DND-41 (cell line): ENCODE results near the gene CCDC171.

Experiments used
- ATAC-seq: fragments of 200-7000 bp; cut with Tn5 transposase; 3 replicates; pipeline ENCODE4 v1.9.1; 2021; ENCODE audit warnings: low read depth; ENCODE audit not compliant: insufficient read depth
- DNase-seq: peaks from one replicate; pipeline ENCODE4 v3.0.0-alpha.2; 2020
- H2AFZ ChIP-seq: 2 replicates; pipeline ENCODE4 v1.6.0; 2012; ENCODE audit warnings: low read depth, low read length
- H3K27ac ChIP-seq: 2 replicates; pipeline ENCODE4 v1.5.1; 2012; ENCODE audit warnings: low read length, inconsistent platforms
- H3K27me3 ChIP-seq: fragments of 200-600 bp; sonication (generic); 2 replicates; pipeline ENCODE4 v1.6.0; 2012; ENCODE audit warnings: low read length, mild to moderate bottlenecking, inconsistent platforms; ENCODE audit not compliant: insufficient read depth, poor library complexity
- H3K36me3 ChIP-seq: 2 replicates; pipeline ENCODE4 v1.5.1; 2012; ENCODE audit warnings: low read length, inconsistent platforms; ENCODE audit not compliant: insufficient read depth
- H3K4me1 ChIP-seq: 2 replicates; pipeline ENCODE4 v1.5.1; 2012; ENCODE audit warnings: mild to moderate bottlenecking, low read length; ENCODE audit not compliant: insufficient read depth
- H3K4me2 ChIP-seq: 2 replicates; pipeline ENCODE4 v1.6.0; 2012; ENCODE audit warnings: mild to moderate bottlenecking, moderate library complexity, low read length, inconsistent platforms; ENCODE audit not compliant: insufficient read depth
- H3K4me3 ChIP-seq, 2 experiments: fragments of 200-600 bp in 1 of 2; shearing (Covaris generic) in 1 of 2; 2 replicates each; pipeline ENCODE4 v1.5.1; 2012 to 2016; ENCODE audit warnings: inconsistent platforms in 2 of 2, low read length in 2 of 2, mild to moderate bottlenecking in 2 of 2, low read depth in 1 of 2, moderate library complexity in 1 of 2
- H3K79me2 ChIP-seq: 2 replicates; pipeline ENCODE4 v1.6.0; 2012; ENCODE audit warnings: low read length, inconsistent platforms; ENCODE audit not compliant: insufficient read depth
- H3K9ac ChIP-seq: 2 replicates; pipeline ENCODE4 v1.6.0; 2012; ENCODE audit warnings: low read depth, mild to moderate bottlenecking, inconsistent platforms, low read length, moderate library complexity
- H3K9me3 ChIP-seq: 2 replicates; pipeline ENCODE4 v1.5.1; 2012; ENCODE audit warnings: low read length, moderate library complexity, mild to moderate bottlenecking, inconsistent platforms; ENCODE audit not compliant: insufficient read depth, severe bottlenecking
- H4K20me1 ChIP-seq: 2 replicates; pipeline ENCODE4 v1.6.0; 2012; ENCODE audit warnings: low read length; ENCODE audit not compliant: insufficient read depth
- CTCF ChIP-seq: IDR thresholded peaks from 2 replicates; pipeline ENCODE4 v1.5.1; 2012; ENCODE audit warnings: borderline replicate concordance, low read length, moderate library complexity, mild to moderate bottlenecking; ENCODE audit not compliant: poor library complexity, severe bottlenecking; ENCODE audit errors: extremely low read depth
- EZH2 ChIP-seq: IDR thresholded peaks from 3 replicates; pipeline ENCODE4 v1.6.1; 2012; ENCODE audit warnings: borderline replicate concordance, low read depth, mild to moderate bottlenecking, moderate library complexity, low read length, inconsistent platforms; ENCODE audit not compliant: severe bottlenecking

CCDC171 gene

GRCh38 chr9:15513335-15513734, 39.5 kb upstream of the CCDC171 start:
- no peak for ATAC-seq
- H3K79me2 ChIP-seq: peaks cover 25% of the 10 kb centered on the region
- H3K4me2 ChIP-seq: no peak overlapping the region
- peaks cover 30% of the 10 kb centered on the region for H3K4me1 ChIP-seq
- TF ChIP-seq EZH2 (no peak), CTCF (peak; percentile 36)
- no peak overlapping the region for H3K4me3 ChIP-seq
- no peak overlapping the region for H2AFZ ChIP-seq
- no peaks in the 10 kb centered on the region for H3K27me3 ChIP-seq
- no peak overlapping the region for H3K9ac ChIP-seq
- H3K27ac ChIP-seq: no peak overlapping the region
- H3K36me3 ChIP-seq: peaks cover 12% of the 10 kb centered on the region
- peaks cover 16% of the 10 kb centered on the region; the same call in 1 of the 2 replicates for H4K20me1 ChIP-seq
- H3K9me3 ChIP-seq: no peaks in the 10 kb centered on the region
- no peak for DNase-seq

GRCh38 chr9:15519831-15520230, 33.0 kb upstream of the CCDC171 start:
- Histone ChIP-seq H3K27ac (no peak overlapping the region), H3K9ac (no peak overlapping the region), H2AFZ (no peak overlapping the region), H3K4me2 (no peak overlapping the region), H3K36me3 (no peaks in the 10 kb centered on the region), H3K4me3 (no peak overlapping the region), H4K20me1 (no peaks in the 10 kb centered on the region), H3K27me3 (no peaks in the 10 kb centered on the region), H3K4me1 (no peaks in the 10 kb centered on the region), H3K79me2 (no peaks in the 10 kb centered on the region), H3K9me3 (no peaks in the 10 kb centered on the region)
- no peak for ATAC-seq
- DNase-seq: no peak
- TF ChIP-seq EZH2: no peak

DNA sequence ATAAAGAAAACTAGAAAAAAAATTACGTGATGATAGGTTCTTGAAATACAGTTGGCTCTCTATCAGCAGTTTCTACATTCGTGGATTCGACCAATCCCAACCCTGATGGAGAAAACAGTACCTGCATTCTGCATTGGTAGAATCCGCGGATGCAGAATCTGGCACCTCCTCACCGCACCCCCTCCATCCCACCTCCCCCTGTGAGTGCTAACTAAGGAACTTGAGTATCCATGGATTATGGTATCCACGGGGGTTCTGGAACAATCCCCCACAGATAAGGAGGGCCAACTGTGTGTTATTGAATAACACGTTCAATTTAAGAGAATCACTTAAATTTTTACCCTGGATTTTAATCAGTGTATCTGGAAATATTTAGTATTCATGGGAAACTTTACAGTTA, 31.6 kb upstream of the CCDC171 start:
- H3K9me3 ChIP-seq: no peaks in the 10 kb centered on the region
- no peaks in the 10 kb centered on the region for H4K20me1 ChIP-seq
- no peak overlapping the region for H3K9ac ChIP-seq
- no peaks in the 10 kb centered on the region for H3K4me1 ChIP-seq
- H2AFZ ChIP-seq: no peak overlapping the region
- H3K79me2 ChIP-seq: no peaks in the 10 kb centered on the region
- H3K27me3 ChIP-seq: no peaks in the 10 kb centered on the region
- H3K4me3 ChIP-seq: no peak overlapping the region
- H3K36me3 ChIP-seq: no peaks in the 10 kb centered on the region
- DNase-seq (no peak), ATAC-seq (no peak)
- no peak overlapping the region for H3K4me2 ChIP-seq
- no peak overlapping the region for H3K27ac ChIP-seq
- TF ChIP-seq EZH2 (no peak), CTCF (no peak)

DNA sequence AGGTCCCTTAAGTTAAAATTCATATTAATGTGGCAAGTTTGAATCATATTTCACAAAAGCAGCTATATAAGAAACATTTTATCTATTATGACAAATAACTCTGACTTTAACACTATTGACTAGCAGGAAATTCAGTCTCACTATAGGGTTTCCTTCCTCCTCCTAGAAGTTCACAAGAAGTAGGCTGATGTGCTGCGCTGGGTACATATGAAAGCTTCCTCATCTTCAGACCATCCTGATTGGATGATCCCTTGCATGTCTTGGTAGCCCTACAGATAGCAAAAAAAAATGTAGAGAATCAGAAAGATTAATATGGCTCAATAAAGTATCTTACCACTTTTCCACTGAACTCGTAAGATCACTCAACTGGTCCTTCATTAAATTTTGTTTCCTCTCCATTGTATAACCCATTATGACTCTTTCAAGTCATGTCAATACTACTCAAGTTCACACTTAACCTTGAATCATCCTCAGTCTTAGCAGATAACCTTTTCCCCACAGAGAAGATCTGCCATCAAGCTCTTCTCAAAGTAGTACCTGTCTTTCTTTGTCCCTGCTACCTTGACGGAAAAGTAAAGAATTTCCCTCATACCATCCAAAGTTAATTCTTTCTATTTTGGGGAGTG, 30.6 kb upstream of the CCDC171 start:
- Histone ChIP-seq H3K4me2 (no peak overlapping the region), H4K20me1 (no peaks in the 10 kb centered on the region), H2AFZ (no peak overlapping the region), H3K9me3 (no peaks in the 10 kb centered on the region), H3K4me3 (no peak overlapping the region), H3K4me1 (no peaks in the 10 kb centered on the region), H3K79me2 (no peaks in the 10 kb centered on the region), H3K27ac (no peak overlapping the region), H3K9ac (no peak overlapping the region), H3K36me3 (no peaks in the 10 kb centered on the region), H3K27me3 (no peaks in the 10 kb centered on the region)
- no peak for TF ChIP-seq EZH2
- TF ChIP-seq CTCF: no peak
- DNase-seq (no peak), ATAC-seq (no peak)
